Spleen (tissue), 11 donors: Measurements from ENCODE around the gene SIK3. TPM values are rescaled to one million over a fixed set of nuclear protein-coding genes. Genes with fewer than 3 reads are reported as not detected.
A peak's percentile ranks its signal among the peaks of the same experiment; 100 is the strongest.

ENCODE experiments used
- DNase-seq: peaks from one replicate; pipeline ENCODE4 v3.0.0-alpha.2; 2020
- H3K27ac ChIP-seq, 8 donors: fragments of 200-600 bp; sonication (generic) in 7 of 8; 1 replicate in 4 of 8; 2 replicates in 4 of 8; pipeline versions ENCODE4 v1.5.0 to v1.8.0; 2016 to 2021; ENCODE audit warnings: inconsistent platforms in 4 of 8, mild to moderate bottlenecking in 4 of 8, moderate library complexity in 1 of 8
- H3K27me3 ChIP-seq, 7 donors: fragments of 200-600 bp; sonication (generic) in 6 of 7; replicated peaks in 1 of 7; 1 replicate in 4 of 7; 2 replicates in 3 of 7; pipeline versions ENCODE4 v1.5.0 to v1.8.0; 2016 to 2021; ENCODE audit warnings: inconsistent platforms in 3 of 7, mild to moderate bottlenecking in 1 of 7
- H3K36me3 ChIP-seq, 6 donors: fragments of 200-600 bp; sonication (generic) in 5 of 6; 1 replicate in 4 of 6; 2 replicates in 2 of 6; pipeline versions ENCODE4 v1.5.0 to v1.8.0; 2016 to 2021; ENCODE audit warnings: inconsistent platforms in 2 of 6
- H3K4me1 ChIP-seq, 6 donors: fragments of 200-600 bp; sonication (generic) in 5 of 6; 1 replicate in 3 of 6; 2 replicates in 3 of 6; pipeline versions ENCODE4 v1.5.0 to v1.8.0; 2016 to 2021; ENCODE audit warnings: inconsistent platforms in 3 of 6
- H3K4me3 ChIP-seq, 8 donors: fragments of 200-600 bp; sonication (generic) in 7 of 8; 1 replicate in 4 of 8; 2 replicates in 4 of 8; pipeline versions ENCODE4 v1.5.0 to v1.8.0; 2016 to 2021; ENCODE audit warnings: inconsistent platforms in 4 of 8, mild to moderate bottlenecking in 4 of 8, moderate library complexity in 2 of 8
- H3K9me3 ChIP-seq, 8 donors: fragments of 200-600 bp; sonication (generic) in 7 of 8; 1 replicate in 4 of 8; 2 replicates in 4 of 8; pipeline versions ENCODE4 v1.5.0 to v1.8.0; 2016 to 2021; ENCODE audit warnings: inconsistent platforms in 4 of 8
- CTCF ChIP-seq, 11 experiments: fragments of 200-600 bp in 7 of 11; fragments of 450-650 bp in 4 of 11; sonication (generic) in 4 of 11; IDR thresholded peaks in 8 of 11; conservative IDR thresholded peaks in 3 of 11; 1 replicate in 7 of 11; 2 replicates in 4 of 11; pipeline versions ENCODE4 v1.4.0 to v1.8.0; 2016 to 2021; ENCODE audit warnings: antibody characterized with exemption in 11 of 11, inconsistent platforms in 4 of 11, mild to moderate bottlenecking in 1 of 11
- POLR2A ChIP-seq, 3 donors: fragments of 450-650 bp; IDR thresholded peaks; one replicate each; pipeline ENCODE4 v1.5.1; 2017; ENCODE audit warnings: antibody characterized with exemption in 3 of 3, mild to moderate bottlenecking in 1 of 3
- POLR2AphosphoS5 ChIP-seq, 3 donors: sonication (generic); formaldehyde crosslinking; IDR thresholded peaks; one replicate each; pipeline ENCODE4 v1.5.1; 2017; ENCODE audit warnings: antibody characterized with exemption in 3 of 3
- WGBS, 5 donors: extraction: QIAGEN DNeasy Blood & Tissue Kit in 3 of 5; methylation state at CpG; one replicate each; pipeline versions ENCODE4 v1.1.5 to v1.1.7; 2013 to 2018; 5-methylcytosine and 5-hydroxymethylcytosine counted together
- intact Hi-C: fragments of 100-400 bp; cut with DNase I; formaldehyde crosslinking; loops from one replicate; pipeline ENCODE4 v1.15.0; 2023; ENCODE audit warnings: low total_unique reads
- polyA plus RNA-seq, 3 donors: library from polyadenylated mRNA; stranded (reverse); fragments of 200-250 nt; gene quantifications; one replicate each; pipeline ENCODE4 v1.2.1, GENCODE V29; 2013
- total RNA-seq, 7 donors: library from RNA; depleted of rRNA in 3 of 7; stranded (reverse); fragments of >200 nt in 3 of 7; fragmentation: NEBNext Ultra II Directional in 4 of 7; extraction: Animal tissue kit (Norgen Biotek cat#: 25700) in 4 of 7; gene quantifications; one replicate each; pipeline versions ENCODE4 v1.1.0 to v1.2.1, GENCODE V29; 2016 to 2021
- donor health status: healthy with polysubstance abuse.
- donor health status: DM: no; HTN: no; CAD: no; lungs with moderate emphysema.
- donor health status: DM: no; HTN: no; CAD: no.
- donor health status: Bipolar disorder and iron deficiency.
- donor health status: healthy.
- donor health status: DM: no; HTN: no; CAD: no.
- donor health status: DM: yes; HTN: yes; CAD: no.

The SIK3 gene
- total and polyA plus RNA-seq, 10 donors: 7.8 to 112 (median 67.6) TPM

GRCh38 chr11:116913000-116913399 lies 185.2 kb downstream of the SIK3 start:
- H3K4me3 ChIP-seq: peak overlapping the region in 1 of 8 donors; percentile 10
- H3K4me1 ChIP-seq: peaks cover 0 to 63% (median 19%) of the 10 kb centered on the region in 6 donors
- no peaks in the 10 kb centered on the region for H3K27me3 ChIP-seq
- TF ChIP-seq POLR2A (IDR thresholded peaks at IDR 0.05) (no peak), POLR2AphosphoS5 (IDR thresholded peaks at IDR 0.05) (no peak)
- peak overlapping the region in 6 of 8 donors; percentile 7 to 79 (median 60) for H3K27ac ChIP-seq
- no peaks in the 10 kb centered on the region for H3K9me3 ChIP-seq
- DNase-seq: no peak
- H3K36me3 ChIP-seq: peaks cover 0 to 9% (median 0%) of the 10 kb centered on the region in 6 donors
- intact Hi-C loops: no loop called here

GRCh38 chr11:116911976-116912734 lies 186.1 kb downstream of the SIK3 start:
- DNase-seq: no peak
- H3K36me3 ChIP-seq: peaks cover 0 to 9% (median 0%) of the 10 kb centered on the region in 6 donors
- intact Hi-C loops: no loop called here
- H3K4me1 ChIP-seq: peaks cover 0 to 70% (median 19%) of the 10 kb centered on the region in 6 donors
- peak overlapping the region in 6 of 8 donors; percentile 7 to 79 (median 60) for H3K27ac ChIP-seq
- WGBS, 5 donors: 96 to 99% (median 98%) methylated on average over 7 of the region's 7 CpGs
- no peaks in the 10 kb centered on the region for H3K9me3 ChIP-seq
- TF ChIP-seq POLR2A (IDR thresholded peaks at IDR 0.05) (no peak), CTCF (IDR thresholded peaks at IDR 0.05 in 8 of 11, conservative IDR thresholded peaks at IDR 0.05 in 3 of 11) (no peak), POLR2AphosphoS5 (IDR thresholded peaks at IDR 0.05) (no peak)
- H3K27me3 ChIP-seq: no peaks in the 10 kb centered on the region
- peak overlapping the region in 1 of 8 donors; percentile 10 for H3K4me3 ChIP-seq

- Histone ChIP-seq H3K36me3 (peaks cover 0 to 17% (median 0%) of the 10 kb centered on the region in 6 donors), H3K27ac (no peak overlapping the region), H3K4me1 (peaks cover 0 to 78% (median 20%) of the 10 kb centered on the region in 6 donors), H3K9me3 (no peaks in the 10 kb centered on the region), H3K27me3 (no peaks in the 10 kb centered on the region), H3K4me3 (no peak overlapping the region)
- DNase-seq: no peak
- TF ChIP-seq CTCF (IDR thresholded peaks at IDR 0.05 in 8 of 11, conservative IDR thresholded peaks at IDR 0.05 in 3 of 11) (no peak), POLR2A (IDR thresholded peaks at IDR 0.05) (no peak), POLR2AphosphoS5 (IDR thresholded peaks at IDR 0.05) (no peak)
- intact Hi-C loops: no loop called here
- 95 to 98% (median 97%) methylated on average over 4 of the region's 4 CpGs for whole genome bisulfite sequencing, 5 donors
Measured at GRCh38 chr11:116910847-116911246, 187.4 kb downstream of the SIK3 start.

- Histone ChIP-seq H3K36me3 (peaks cover 0 to 21% (median 0%) of the 10 kb centered on the region in 6 donors), H3K27me3 (no peaks in the 10 kb centered on the region), H3K27ac (no peak overlapping the region), H3K4me3 (no peak overlapping the region), H3K4me1 (peaks cover 0 to 77% (median 20%) of the 10 kb centered on the region in 6 donors), H3K9me3 (no peaks in the 10 kb centered on the region)
- TF ChIP-seq POLR2AphosphoS5 (IDR thresholded peaks at IDR 0.05): no peak
- no peak for TF ChIP-seq POLR2A (IDR thresholded peaks at IDR 0.05)
- TF ChIP-seq CTCF (IDR thresholded peaks at IDR 0.05 in 8 of 11, conservative IDR thresholded peaks at IDR 0.05 in 3 of 11): no peak
- intact Hi-C loops: no loop called here
- DNase-seq: no peak
- WGBS, 5 donors: 61 to 90% (median 74%) methylated on average over 2 of the region's 2 CpGs
Measured at GRCh38 chr11:116910378-116910777, 187.8 kb downstream of the SIK3 start.
